HS-5 (cell line): Measurements from ENCODE around the gene PRPF38B.
A peak's percentile ranks its signal among the peaks of the same experiment; 100 is the strongest.
"Not testable (repeated sequence)": the region's sequence is repeated elsewhere in the genome, so short reads cannot be mapped to it uniquely, and the experiment has no call there.

Source experiments
- DNase-seq: peaks from one replicate; pipeline ENCODE4 v3.0.0-alpha.2; 2012; ENCODE audit warnings: low read depth

Gene PRPF38B

GRCh38 chr1:108691942-108692723 is at the start of gene PRPF38B:
PRPF38B (plus strand) TSS chr1:108692310; CDS start chr1:108692592, 282 bp downstream.
- peak; percentile 67 for DNase-seq

- DNase-seq: peak; percentile 37
Observed at GRCh38 chr1:108643492-108644335, 48.4 kb upstream of the PRPF38B start.

GRCh38 chr1:108644984-108645383 is 47.1 kb upstream of the PRPF38B start:
- DNase-seq: no peak

GRCh38 chr1:108645564-108646184 is 46.4 kb upstream of the PRPF38B start:
- no peak for DNase-seq

- DNase-seq: no peak
Observed at GRCh38 chr1:108646265-108646647, 45.9 kb upstream of the PRPF38B start.

- DNase-seq: peak; percentile 26
Observed at GRCh38 chr1:108646648-108647269, 45.4 kb upstream of the PRPF38B start.

GRCh38 chr1:108653431-108654105 is 38.5 kb upstream of the PRPF38B start:
- no peak for DNase-seq

- DNase-seq: peak; percentile 16
Observed at GRCh38 chr1:108657356-108658080, 34.6 kb upstream of the PRPF38B start.

GRCh38 chr1:108661030-108661609 is 31.0 kb upstream of the PRPF38B start, which contains the start of gene HENMT1:
HENMT1 (minus strand) TSS chr1:108661093; CDS start chr1:108659884, 1,209 bp downstream.
- peak; percentile 34 for DNase-seq

- no peak for DNase-seq
Observed at GRCh38 chr1:108663074-108663473, 29.0 kb upstream of the PRPF38B start.

- DNase-seq: no peak
Observed at GRCh38 chr1:108664481-108664880, 27.6 kb upstream of the PRPF38B start.

- no peak for DNase-seq
Observed at GRCh38 chr1:108665067-108665466, 27.0 kb upstream of the PRPF38B start.

- DNase-seq: no peak
Observed at GRCh38 chr1:108665771-108666170, 26.3 kb upstream of the PRPF38B start.

GRCh38 chr1:108667422-108667821 is 24.7 kb upstream of the PRPF38B start:
- DNase-seq: not testable (repeated sequence)

GRCh38 chr1:108668777-108669176 is 23.3 kb upstream of the PRPF38B start:
- no peak for DNase-seq

- no peak for DNase-seq
Observed at GRCh38 chr1:108669679-108670078, 22.4 kb upstream of the PRPF38B start.

- DNase-seq: no peak
Observed at GRCh38 chr1:108670131-108670773, 21.9 kb upstream of the PRPF38B start.

- DNase-seq: no peak
Observed at GRCh38 chr1:108671143-108671542, 21.0 kb upstream of the PRPF38B start.

GRCh38 chr1:108678706-108679105 is 13.4 kb upstream of the PRPF38B start:
- no peak for DNase-seq
